MM.1S (cell line): Measurements from ENCODE around the gene GPR107.

Experiments
- DNase-seq: peaks from one replicate; pipeline ENCODE4 v3.0.0-alpha.2; 2015
- H2AFZ ChIP-seq: fragments of 300-600 bp; sonication (generic); 2 replicates; pipeline ENCODE4 v1.6.0; 2016; ENCODE audit warnings: antibody characterized with exemption, low read length
- H3F3A ChIP-seq: fragments of 300-600 bp; sonication (generic); 2 replicates; pipeline ENCODE4 v1.6.1; 2016; ENCODE audit warnings: mild to moderate bottlenecking, antibody characterized with exemption, low read length, moderate library complexity, mixed read lengths; ENCODE audit not compliant: insufficient read depth
- H3K27ac ChIP-seq: fragments of 300-600 bp; sonication (generic); 2 replicates; pipeline ENCODE4 v1.5.1; 2016; ENCODE audit warnings: mild to moderate bottlenecking, low read length
- H3K27me3 ChIP-seq: fragments of 300-600 bp; sonication (generic); replicated peaks from 2 replicates; pipeline ENCODE4 v1.6.0; 2016; ENCODE audit warnings: low read length; ENCODE audit not compliant: insufficient read depth
- H3K36me3 ChIP-seq: fragments of 300-600 bp; sonication (generic); replicated peaks from 2 replicates; pipeline ENCODE4 v1.6.1; 2016; ENCODE audit warnings: mild to moderate bottlenecking, low read length, mixed read lengths; ENCODE audit not compliant: insufficient read depth
- H3K4me1 ChIP-seq: fragments of 300-600 bp; sonication (generic); 2 replicates; pipeline ENCODE4 v1.6.1; 2016; ENCODE audit warnings: low read length, mixed read lengths
- H3K4me2 ChIP-seq: fragments of 300-600 bp; sonication (generic); 2 replicates; pipeline ENCODE4 v1.6.0; 2016; ENCODE audit warnings: low read depth, low read length
- H3K4me3 ChIP-seq: fragments of 300-600 bp; sonication (generic); 2 replicates; pipeline ENCODE4 v1.5.1; 2016; ENCODE audit warnings: low read length, mixed read lengths
- H3K79me2 ChIP-seq: fragments of 300-600 bp; sonication (generic); 2 replicates; pipeline ENCODE4 v1.6.1; 2016; ENCODE audit warnings: mixed run types, low read length, mixed read lengths
- H3K9ac ChIP-seq: fragments of 300-600 bp; sonication (generic); 2 replicates; pipeline ENCODE4 v1.6.1; 2016; ENCODE audit warnings: low read length, mixed read lengths
- H3K9me2 ChIP-seq: fragments of 300-600 bp; sonication (generic); replicated peaks from 2 replicates; pipeline ENCODE4 v1.6.1; 2016; ENCODE audit warnings: mild to moderate bottlenecking, low read length, mixed read lengths; ENCODE audit not compliant: insufficient read depth
- H3K9me3 ChIP-seq: fragments of 300-600 bp; sonication (generic); replicated peaks from 2 replicates; pipeline ENCODE4 v1.6.1; 2016; ENCODE audit warnings: mild to moderate bottlenecking, low read length, mixed read lengths; ENCODE audit not compliant: insufficient read depth
- H4K20me1 ChIP-seq: fragments of 300-600 bp; sonication (generic); 2 replicates; pipeline ENCODE4 v1.6.1; 2016; ENCODE audit warnings: mild to moderate bottlenecking, low read length, moderate library complexity, mixed read lengths; ENCODE audit not compliant: insufficient read depth
- EZH2 ChIP-seq: fragments of 300-600 bp; sonication (generic); optimal IDR thresholded peaks from 2 replicates; pipeline ENCODE3; 2017; ENCODE audit warnings: low read depth, mild to moderate bottlenecking, antibody characterized with exemption, low read length, mixed read lengths
- EZH2phosphoT487 ChIP-seq: fragments of 300-600 bp; sonication (generic); IDR thresholded peaks from 2 replicates; pipeline ENCODE4 v1.6.1; 2018; ENCODE audit warnings: antibody characterized with exemption, low read length
- TF ChIP-seq, protein P1 (sequence below): fragments of 300-600 bp; sonication (generic); IDR thresholded peaks from 2 replicates; pipeline ENCODE4 v1.5.1; 2016; ENCODE audit warnings: antibody characterized with exemption, low read length, mixed read lengths

GPR107 gene

DNA sequence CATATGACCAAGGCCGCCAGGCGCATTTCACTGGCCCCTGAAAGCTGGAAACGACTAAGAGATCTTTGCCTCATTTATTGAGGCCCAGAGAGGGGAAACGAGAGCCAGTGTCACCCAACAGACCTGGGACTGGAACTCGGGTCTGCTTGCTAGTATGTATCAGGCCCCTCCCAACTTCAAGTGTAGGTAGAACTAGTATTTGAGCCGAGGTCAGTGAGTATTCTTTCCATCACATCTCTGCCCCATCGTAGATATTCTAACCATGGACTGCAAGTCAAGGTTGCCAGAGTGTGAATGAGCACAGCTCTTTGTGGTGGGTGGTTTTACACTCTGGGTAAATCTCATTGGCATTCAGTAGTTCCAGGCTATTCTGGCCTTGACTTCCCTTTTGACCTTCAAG lies 42.2 kb downstream of the GPR107 start:
- H3K9ac ChIP-seq = no peak overlapping the region
- H3K4me2 ChIP-seq = no peak overlapping the region
- TF ChIP-seq EZH2 = no peak
- no peak for TF ChIP-seq EZH2phosphoT487
- TF ChIP-seq, protein P1, sequence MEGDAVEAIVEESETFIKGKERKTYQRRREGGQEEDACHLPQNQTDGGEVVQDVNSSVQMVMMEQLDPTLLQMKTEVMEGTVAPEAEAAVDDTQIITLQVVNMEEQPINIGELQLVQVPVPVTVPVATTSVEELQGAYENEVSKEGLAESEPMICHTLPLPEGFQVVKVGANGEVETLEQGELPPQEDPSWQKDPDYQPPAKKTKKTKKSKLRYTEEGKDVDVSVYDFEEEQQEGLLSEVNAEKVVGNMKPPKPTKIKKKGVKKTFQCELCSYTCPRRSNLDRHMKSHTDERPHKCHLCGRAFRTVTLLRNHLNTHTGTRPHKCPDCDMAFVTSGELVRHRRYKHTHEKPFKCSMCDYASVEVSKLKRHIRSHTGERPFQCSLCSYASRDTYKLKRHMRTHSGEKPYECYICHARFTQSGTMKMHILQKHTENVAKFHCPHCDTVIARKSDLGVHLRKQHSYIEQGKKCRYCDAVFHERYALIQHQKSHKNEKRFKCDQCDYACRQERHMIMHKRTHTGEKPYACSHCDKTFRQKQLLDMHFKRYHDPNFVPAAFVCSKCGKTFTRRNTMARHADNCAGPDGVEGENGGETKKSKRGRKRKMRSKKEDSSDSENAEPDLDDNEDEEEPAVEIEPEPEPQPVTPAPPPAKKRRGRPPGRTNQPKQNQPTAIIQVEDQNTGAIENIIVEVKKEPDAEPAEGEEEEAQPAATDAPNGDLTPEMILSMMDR = no peak
- no peaks in the 10 kb centered on the region for H4K20me1 ChIP-seq
- no peaks in the 10 kb centered on the region for H3K9me2 ChIP-seq
- H3K27ac ChIP-seq = no peak overlapping the region
- no peaks in the 10 kb centered on the region for H3K4me1 ChIP-seq
- H3K27me3 ChIP-seq = no peaks in the 10 kb centered on the region
- H2AFZ ChIP-seq = no peak overlapping the region
- H3K79me2 ChIP-seq = no peaks in the 10 kb centered on the region
- peaks cover 3% of the 10 kb centered on the region; the same call in 1 of the 2 replicates for H3K36me3 ChIP-seq
- H3K9me3 ChIP-seq = no peaks in the 10 kb centered on the region
- DNase-seq = no peak
- no peaks in the 10 kb centered on the region for H3F3A ChIP-seq
- no peak overlapping the region for H3K4me3 ChIP-seq

DNA sequence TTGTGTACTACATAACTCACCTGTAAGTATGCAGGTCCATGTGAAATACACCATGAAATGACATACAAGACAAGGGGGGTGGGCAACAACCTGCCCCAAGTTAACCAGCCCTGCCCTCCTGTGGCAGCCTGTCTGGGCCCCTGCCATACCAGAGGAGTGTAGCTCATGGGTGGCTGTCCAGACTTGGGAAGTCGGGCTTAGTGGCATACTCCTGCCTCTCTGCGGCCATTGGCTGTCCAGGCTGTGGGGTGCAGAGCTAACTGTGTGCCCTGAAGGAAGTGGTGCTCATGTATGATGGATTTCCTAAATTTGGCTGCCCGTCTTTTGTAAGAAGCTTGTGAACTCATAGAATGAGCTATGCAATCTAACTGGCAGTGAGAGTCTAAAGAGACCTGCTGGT lies 47.0 kb downstream of the GPR107 start:
- Histone ChIP-seq H3K27me3 (no peaks in the 10 kb centered on the region), H3K9me2 (no peaks in the 10 kb centered on the region), H3K9ac (no peak overlapping the region), H2AFZ (no peak overlapping the region), H3K27ac (no peak overlapping the region), H3K4me2 (no peak overlapping the region), H3K4me3 (no peak overlapping the region), H3K9me3 (no peaks in the 10 kb centered on the region), H3K36me3 (0 out of 2 replicates have a peak, but pooled peaks cover 3% of the 10 kb centered on the region), H3K79me2 (no peaks in the 10 kb centered on the region), H3F3A (no peaks in the 10 kb centered on the region), H3K4me1 (no peaks in the 10 kb centered on the region), H4K20me1 (no peaks in the 10 kb centered on the region)
- no peak for TF ChIP-seq EZH2phosphoT487
- TF ChIP-seq, protein P1 = no peak
- no peak for TF ChIP-seq EZH2
- DNase-seq = no peak

DNA sequence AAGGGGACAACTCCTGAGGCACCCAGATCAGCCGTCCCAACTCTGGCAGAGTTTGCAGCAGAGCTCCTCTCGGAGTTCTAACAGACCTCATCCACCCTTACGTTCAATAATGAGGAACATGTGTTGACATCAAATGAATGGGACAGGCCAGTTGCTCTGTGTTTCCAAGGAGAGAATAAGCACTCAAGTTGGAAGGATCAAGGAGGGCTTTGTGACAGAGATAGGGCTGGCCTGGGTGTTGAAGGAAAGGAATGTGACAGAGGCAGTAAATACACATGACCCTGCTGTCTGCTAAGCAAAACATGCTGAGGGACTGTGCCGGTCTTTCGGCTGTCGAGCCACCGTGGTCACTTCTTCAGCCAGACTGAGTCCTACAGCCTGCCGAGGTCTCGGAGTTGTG lies 48.2 kb downstream of the GPR107 start:
- Histone ChIP-seq H2AFZ (no peak overlapping the region), H3K4me1 (no peaks in the 10 kb centered on the region), H3K27ac (no peak overlapping the region), H3K9me2 (no peaks in the 10 kb centered on the region), H3K9ac (no peak overlapping the region), H3K36me3 (0 out of 2 replicates have a peak, but pooled peaks cover 3% of the 10 kb centered on the region), H3K9me3 (no peaks in the 10 kb centered on the region), H3K4me3 (no peak overlapping the region), H3K27me3 (no peaks in the 10 kb centered on the region), H3K79me2 (no peaks in the 10 kb centered on the region), H3F3A (no peaks in the 10 kb centered on the region), H3K4me2 (no peak overlapping the region), H4K20me1 (no peaks in the 10 kb centered on the region)
- no peak for DNase-seq
- TF ChIP-seq, protein P1 = no peak
- TF ChIP-seq EZH2 (no peak), EZH2phosphoT487 (no peak)
